ENCODE measurements around the gene OPCML. TPM values are rescaled to one million over a fixed set of nuclear protein-coding genes. Genes with fewer than 3 reads are reported as not detected.

Gene OPCML
- total RNA-seq, 1 experiment from 2014 or later = 0.94 TPM

DNA sequence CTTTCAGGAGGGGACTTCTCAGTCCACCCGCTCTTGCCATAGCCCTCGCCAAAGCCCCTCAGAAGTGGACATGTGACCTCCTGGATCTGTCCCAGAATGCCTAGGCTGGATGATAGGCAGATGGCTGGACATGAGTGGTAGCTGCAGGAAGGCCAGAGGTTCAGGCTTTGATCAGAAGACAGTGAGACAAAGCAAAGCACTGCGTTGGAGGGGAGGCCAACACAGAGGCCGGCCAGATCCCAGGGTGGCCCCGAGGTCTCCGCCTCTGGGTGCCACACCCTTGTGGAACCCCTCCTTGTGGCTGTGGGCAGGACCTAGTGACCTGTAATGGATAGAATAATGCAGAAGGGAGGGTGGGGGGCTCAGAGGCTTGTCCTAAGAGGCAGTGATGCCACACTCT is 147.6 kb downstream of the OPCML start:
- Mint-ChIP-seq H3K9me3 (no peaks in the 10 kb centered on the region), H3K4me1 (peaks cover 10 to 11% of the 10 kb centered on the region in 2 experiments), H3K4me3 (no peak overlapping the region), H3K27me3 (ENCODE audit: low read depth) (no peaks in the 10 kb centered on the region), H3K27ac (no peak overlapping the region; a peak in 1 of 7 replicates), H3K36me3 (ENCODE audit: insufficient read depth in 1 of 3, low read depth in 3 of 3) (no peaks in the 10 kb centered on the region)
- Histone ChIP-seq H2BK15ac (ENCODE audit: low read depth, low read length) (no peak overlapping the region), H3K79me2 (ENCODE audit: insufficient read depth, low read length) (no peaks in the 10 kb centered on the region), H3K4me1 (ENCODE audit: insufficient read depth, low read length) (peaks cover 2% of the 10 kb centered on the region; the same call in 1 of the 2 replicates), H3K18ac (ENCODE audit: insufficient read length, low read depth, low read length) (no peak overlapping the region), H2AFZ (ENCODE audit: low read length) (no peak overlapping the region), H3K4ac (ENCODE audit: low read depth, low read length) (no peak overlapping the region), H2AK5ac (ENCODE audit: insufficient read length, low read length) (no peak overlapping the region), H3K23me2 (ENCODE audit: insufficient read length, low read depth, low read length, poor library complexity, severe bottlenecking) (no peaks in the 10 kb centered on the region), H3K56ac (ENCODE audit: insufficient read length, low read depth, low read length) (no peak overlapping the region), H4K91ac (ENCODE audit: insufficient read length, low read depth, low read length) (no peak overlapping the region), H2BK12ac (ENCODE audit: insufficient read length, low read depth, low read length) (no peak overlapping the region), H3K27ac (ENCODE audit: insufficient read length, low read depth, low read length) (no peak overlapping the region), H3K27me3 (ENCODE audit: insufficient read depth, low read length) (no peaks in the 10 kb centered on the region), H4K8ac (replicated peaks; ENCODE audit: insufficient read length, low read depth, low read length) (no peak overlapping the region), H3K4me2 (ENCODE audit: insufficient read depth, insufficient read length, low read length) (no peak overlapping the region), H3K9ac (ENCODE audit: extremely low read depth, insufficient read length, low read length) (no peak overlapping the region), H2BK120ac (ENCODE audit: low read depth, low read length, poor library complexity, severe bottlenecking) (no peak overlapping the region), H2BK5ac (ENCODE audit: insufficient read length, low read length) (no peak overlapping the region), H3K9me3 (ENCODE audit: control insufficient read depth, low read depth, low read length) (no peaks in the 10 kb centered on the region), H3T11ph (ENCODE audit: low read length) (no peak overlapping the region), H2BK20ac (ENCODE audit: low read depth, low read length, poor library complexity, severe bottlenecking) (no peak overlapping the region), H4K5ac (ENCODE audit: insufficient read length, low read depth, low read length) (no peak overlapping the region), H4K20me1 (ENCODE audit: control insufficient read depth, insufficient read depth, insufficient read length) (no peaks in the 10 kb centered on the region), H3K23ac (ENCODE audit: insufficient read length, low read depth, low read length) (no peak overlapping the region), H3K79me1 (ENCODE audit: insufficient read depth, low read depth, low read length, poor library complexity, severe bottlenecking) (no peaks in the 10 kb centered on the region), H3K14ac (ENCODE audit: insufficient read depth, low read length) (no peak overlapping the region; the same call in 1 of the 2 replicates)
- no peak for DNase-seq
- TF ChIP-seq, protein P1, sequence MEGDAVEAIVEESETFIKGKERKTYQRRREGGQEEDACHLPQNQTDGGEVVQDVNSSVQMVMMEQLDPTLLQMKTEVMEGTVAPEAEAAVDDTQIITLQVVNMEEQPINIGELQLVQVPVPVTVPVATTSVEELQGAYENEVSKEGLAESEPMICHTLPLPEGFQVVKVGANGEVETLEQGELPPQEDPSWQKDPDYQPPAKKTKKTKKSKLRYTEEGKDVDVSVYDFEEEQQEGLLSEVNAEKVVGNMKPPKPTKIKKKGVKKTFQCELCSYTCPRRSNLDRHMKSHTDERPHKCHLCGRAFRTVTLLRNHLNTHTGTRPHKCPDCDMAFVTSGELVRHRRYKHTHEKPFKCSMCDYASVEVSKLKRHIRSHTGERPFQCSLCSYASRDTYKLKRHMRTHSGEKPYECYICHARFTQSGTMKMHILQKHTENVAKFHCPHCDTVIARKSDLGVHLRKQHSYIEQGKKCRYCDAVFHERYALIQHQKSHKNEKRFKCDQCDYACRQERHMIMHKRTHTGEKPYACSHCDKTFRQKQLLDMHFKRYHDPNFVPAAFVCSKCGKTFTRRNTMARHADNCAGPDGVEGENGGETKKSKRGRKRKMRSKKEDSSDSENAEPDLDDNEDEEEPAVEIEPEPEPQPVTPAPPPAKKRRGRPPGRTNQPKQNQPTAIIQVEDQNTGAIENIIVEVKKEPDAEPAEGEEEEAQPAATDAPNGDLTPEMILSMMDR (conservative IDR thresholded peaks at IDR 0.05) = no peak
- WGBS (ENCODE audit: extremely low coverage, insufficient read length, low lambda C conversion rate) = no CpG with 5 or more reads among the region's 6 CpGs

All from H9 (cell line).